H9 (cell line): Measurements from ENCODE around the gene HNF4A. TPM values are rescaled to one million over a fixed set of nuclear protein-coding genes. Genes with fewer than 3 reads are reported as not detected.

Experiments used
- DNase-seq: peaks from one replicate; pipeline ENCODE4 v3.0.0-alpha.2; 2017
- H2AFZ ChIP-seq: one replicate; pipeline ENCODE4 v1.6.1; 2013; ENCODE audit warnings: mild to moderate bottlenecking, low read length, control low read depth, moderate library complexity
- H2AK5ac ChIP-seq: 2 replicates; pipeline ENCODE4 v1.6.1; 2013; ENCODE audit warnings: low read length, control low read depth, mixed read lengths; ENCODE audit not compliant: insufficient read length
- H2BK120ac ChIP-seq: one replicate; pipeline ENCODE4 v1.6.1; 2013; ENCODE audit warnings: low read depth, mild to moderate bottlenecking, low read length, control low read depth, inconsistent platforms; ENCODE audit not compliant: poor library complexity, severe bottlenecking
- H2BK12ac ChIP-seq: 2 replicates; pipeline ENCODE4 v1.6.1; 2013; ENCODE audit warnings: low read length, control low read depth, mixed read lengths, low read depth; ENCODE audit not compliant: insufficient read length
- H2BK15ac ChIP-seq: 2 replicates; pipeline ENCODE4 v1.6.1; 2013; ENCODE audit warnings: low read depth, low read length, control low read depth
- H2BK20ac ChIP-seq: one replicate; pipeline ENCODE4 v1.6.1; 2013; ENCODE audit warnings: low read depth, mild to moderate bottlenecking, low read length, control low read depth, inconsistent platforms; ENCODE audit not compliant: poor library complexity, severe bottlenecking
- H2BK5ac ChIP-seq: 2 replicates; pipeline ENCODE4 v1.6.1; 2013; ENCODE audit warnings: low read length, control low read depth, mixed read lengths; ENCODE audit not compliant: insufficient read length
- H3K14ac ChIP-seq: 2 replicates; pipeline ENCODE4 v1.6.1; 2013; ENCODE audit warnings: low read length, control low read depth; ENCODE audit not compliant: insufficient read depth
- H3K18ac ChIP-seq: 2 replicates; pipeline ENCODE4 v1.6.1; 2013; ENCODE audit warnings: low read depth, mild to moderate bottlenecking, mixed read lengths, low read length, control low read depth; ENCODE audit not compliant: insufficient read length
- H3K23ac ChIP-seq: 2 replicates; pipeline ENCODE4 v1.6.1; 2013; ENCODE audit warnings: low read length, control low read depth, mixed read lengths, low read depth; ENCODE audit not compliant: insufficient read length
- H3K23me2 ChIP-seq: 2 replicates; pipeline ENCODE4 v1.6.1; 2013; ENCODE audit warnings: low read depth, mild to moderate bottlenecking, mixed read lengths, low read length, control low read depth; ENCODE audit not compliant: insufficient read length, poor library complexity, severe bottlenecking
- H3K27ac ChIP-seq: 2 replicates; pipeline ENCODE4 v1.5.1; 2013; ENCODE audit warnings: low read length, control low read depth, mixed read lengths, low read depth; ENCODE audit not compliant: insufficient read length
- H3K27me3 ChIP-seq: 2 replicates; pipeline ENCODE4 v1.6.1; 2013; ENCODE audit warnings: low read length, control low read depth, inconsistent platforms; ENCODE audit not compliant: insufficient read depth
- H3K4ac ChIP-seq: 2 replicates; pipeline ENCODE4 v1.6.1; 2013; ENCODE audit warnings: low read depth, mild to moderate bottlenecking, control low read depth, inconsistent platforms, low read length, moderate library complexity
- H3K4me1 ChIP-seq: 2 replicates; pipeline ENCODE4 v1.6.1; 2013; ENCODE audit warnings: low read length, control low read depth, inconsistent platforms; ENCODE audit not compliant: insufficient read depth
- H3K4me2 ChIP-seq: 2 replicates; pipeline ENCODE4 v1.6.1; 2013; ENCODE audit warnings: low read length, control low read depth, mixed read lengths; ENCODE audit not compliant: insufficient read length, insufficient read depth
- H3K56ac ChIP-seq: 2 replicates; pipeline ENCODE4 v1.6.1; 2013; ENCODE audit warnings: low read depth, mild to moderate bottlenecking, mixed read lengths, low read length, control low read depth; ENCODE audit not compliant: insufficient read length
- H3K79me1 ChIP-seq: 2 replicates; pipeline ENCODE4 v1.6.1; 2013; ENCODE audit warnings: low read depth, mild to moderate bottlenecking, moderate library complexity, low read length, control low read depth, inconsistent platforms; ENCODE audit not compliant: insufficient read depth, poor library complexity, severe bottlenecking
- H3K79me2 ChIP-seq: 2 replicates; pipeline ENCODE4 v1.6.1; 2013; ENCODE audit warnings: low read length, control low read depth, inconsistent platforms; ENCODE audit not compliant: insufficient read depth
- H3K9ac ChIP-seq: 2 replicates; pipeline ENCODE4 v1.6.1; 2013; ENCODE audit warnings: low read length, control low read depth, mixed read lengths; ENCODE audit not compliant: insufficient read length; ENCODE audit errors: extremely low read depth
- H3K9me3 ChIP-seq: one replicate; pipeline ENCODE4 v1.6.1; 2013; ENCODE audit warnings: low read depth, low read length, inconsistent platforms; ENCODE audit not compliant: control insufficient read depth
- H3T11ph ChIP-seq: one replicate; pipeline ENCODE4 v1.6.1; 2013; ENCODE audit warnings: mild to moderate bottlenecking, low read length, control low read depth, inconsistent platforms
- H4K20me1 ChIP-seq: one replicate; pipeline ENCODE4 v1.6.1; 2013; ENCODE audit not compliant: control insufficient read depth, insufficient read length, insufficient read depth
- H4K5ac ChIP-seq: 2 replicates; pipeline ENCODE4 v1.6.1; 2013; ENCODE audit warnings: low read depth, mild to moderate bottlenecking, mixed read lengths, low read length, control low read depth; ENCODE audit not compliant: insufficient read length
- H4K8ac ChIP-seq: replicated peaks from 2 replicates; pipeline ENCODE4 v1.6.1; 2013; ENCODE audit warnings: low read length, control low read depth, mixed read lengths, low read depth; ENCODE audit not compliant: insufficient read length
- H4K91ac ChIP-seq: 2 replicates; pipeline ENCODE4 v1.6.1; 2013; ENCODE audit warnings: low read depth, mild to moderate bottlenecking, moderate library complexity, mixed read lengths, low read length, control low read depth; ENCODE audit not compliant: insufficient read length
- H3K27ac Mint-ChIP-seq, 3 experiments: 2 replicates in 2 of 3; 3 replicates in 1 of 3; pipeline ENCODE4 v1.8.0; 2020 to 2021; ENCODE audit warnings: mixed read lengths in 3 of 3, mild to moderate bottlenecking in 1 of 3, moderate library complexity in 1 of 3
- H3K27me3 Mint-ChIP-seq: 2 replicates; pipeline ENCODE4 v1.8.0; 2021; ENCODE audit warnings: low read depth, mild to moderate bottlenecking, moderate library complexity, mixed read lengths
- H3K36me3 Mint-ChIP-seq, 3 experiments: 2 replicates in 2 of 3; 3 replicates in 1 of 3; pipeline ENCODE4 v1.8.0; 2020 to 2021; ENCODE audit warnings: low read depth in 3 of 3, mixed read lengths in 3 of 3; ENCODE audit not compliant: insufficient read depth in 1 of 3
- H3K4me1 Mint-ChIP-seq, 2 experiments: 2 replicates each; pipeline ENCODE4 v1.8.0; 2020; ENCODE audit warnings: mixed read lengths in 2 of 2
- H3K4me3 Mint-ChIP-seq, 2 experiments: 2 replicates in 1 of 2; 3 replicates in 1 of 2; pipeline ENCODE4 v1.8.0; 2020 to 2021; ENCODE audit warnings: mild to moderate bottlenecking in 2 of 2, mixed read lengths in 2 of 2, moderate library complexity in 1 of 2
- H3K9me3 Mint-ChIP-seq, 2 experiments: 2 replicates in 1 of 2; 3 replicates in 1 of 2; pipeline ENCODE4 v1.8.0; 2020; ENCODE audit warnings: mild to moderate bottlenecking in 2 of 2, mixed read lengths in 2 of 2, moderate library complexity in 1 of 2
- CTCF ChIP-seq: fragments of 200-600 bp; sonication (generic); conservative IDR thresholded peaks from 3 replicates; pipeline ENCODE4 v1.8.0; 2021; ENCODE audit warnings: antibody characterized with exemption, mild to moderate bottlenecking
- WGBS: extraction: QIAGEN DNeasy Blood & Tissue Kit; methylation state at CpG from one replicate; pipeline ENCODE4 v1.1.7; 2013; ENCODE audit warnings: missing lambda C conversion rate, low lambda C conversion rate, mixed read lengths; ENCODE audit not compliant: insufficient read length; ENCODE audit errors: extremely low coverage; 5-methylcytosine and 5-hydroxymethylcytosine counted together
- total RNA-seq: library from RNA; stranded (reverse); gene quantifications from 2 replicates; pipeline ENCODE4 v1.2.1, GENCODE V29; 2021

HNF4A gene
- total RNA-seq, 1 experiment from 2014 or later: not detected

GRCh38 chr20:44407402-44408184 is 52.1 kb downstream of the HNF4A start:
- Histone ChIP-seq H3K27ac (no peak overlapping the region), H4K20me1 (no peaks in the 10 kb centered on the region), H2BK5ac (no peak overlapping the region), H3K4me2 (no peak overlapping the region), H3K4ac (no peak overlapping the region), H4K5ac (no peak overlapping the region), H3K27me3 (no peaks in the 10 kb centered on the region), H2BK12ac (no peak overlapping the region), H3K56ac (no peak overlapping the region), H3K9ac (no peak overlapping the region), H4K91ac (no peak overlapping the region), H2BK120ac (no peak overlapping the region), H3K23ac (no peak overlapping the region), H2BK15ac (no peak overlapping the region), H3K14ac (no peak overlapping the region), H3K79me2 (no peaks in the 10 kb centered on the region), H3K23me2 (no peaks in the 10 kb centered on the region), H2AK5ac (no peak overlapping the region), H3K18ac (no peak overlapping the region), H2BK20ac (no peak overlapping the region), H3K9me3 (no peaks in the 10 kb centered on the region), H3K4me1 (no peaks in the 10 kb centered on the region), H2AFZ (no peak overlapping the region), H3K79me1 (no peaks in the 10 kb centered on the region), H4K8ac (no peak overlapping the region), H3T11ph (no peak overlapping the region)
- Mint-ChIP-seq H3K36me3 (no peaks in the 10 kb centered on the region), H3K27me3 (peaks cover 6% of the 10 kb centered on the region), H3K4me3 (no peak overlapping the region), H3K27ac (no peak overlapping the region; a peak in 1 of 7 replicates), H3K9me3 (peaks cover 0 to 3% of the 10 kb centered on the region in 2 experiments; a peak in 2 of 5 replicates), H3K4me1 (peaks cover 0 to 7% of the 10 kb centered on the region in 2 experiments; a peak in 2 of 4 replicates)
- no peak for DNase-seq
- no CpG with 5 or more reads among the region's 14 CpGs for WGBS
- no peak for TF ChIP-seq CTCF
